Activated CD4-positive, alpha-beta T cell treated with anti-CD3 and anti-CD28 coated beads, Interleukin-2, amount 10 ng/mL, durations not matched to agents 7 days and 5 days (primary cell): Measurements from ENCODE around the gene TXNDC5. TPM values are rescaled to one million over a fixed set of nuclear protein-coding genes. Genes with fewer than 3 reads are reported as not detected.

Source experiments
- CTCF ChIA-PET: fragments of 350-600 bp; sonication (Branson Sonifier 250); formaldehyde crosslinking; loops from one replicate; lab custom pipeline; 2021; ENCODE audit warnings: antibody characterized with exemption; lab: Charles Lee
- POLR2A ChIA-PET: fragments of 350-600 bp; sonication (Branson Sonifier 250); formaldehyde crosslinking; loops from one replicate; lab custom pipeline; 2021; ENCODE audit warnings: antibody characterized with exemption; lab: Charles Lee
- DNase-seq: peaks from one replicate; pipeline ENCODE4 v3.0.0-alpha.2; 2020
- H3K27ac Mint-ChIP-seq: one replicate; pipeline ENCODE4 v1.8.0; 2021; ENCODE audit warnings: mild to moderate bottlenecking, moderate library complexity, mixed read lengths
- H3K27me3 Mint-ChIP-seq: one replicate; pipeline ENCODE4 v1.8.0; 2021; ENCODE audit warnings: mixed read lengths
- H3K36me3 Mint-ChIP-seq: one replicate; pipeline ENCODE4 v1.8.0; 2021; ENCODE audit warnings: low read depth, mixed read lengths
- H3K4me1 Mint-ChIP-seq: one replicate; pipeline ENCODE4 v1.8.0; 2021; ENCODE audit warnings: mixed read lengths
- H3K4me3 Mint-ChIP-seq: one replicate; pipeline ENCODE4 v1.8.0; 2021; ENCODE audit warnings: mild to moderate bottlenecking, moderate library complexity, mixed read lengths
- H3K9me3 Mint-ChIP-seq: one replicate; pipeline ENCODE4 v1.8.0; 2021; ENCODE audit warnings: mixed read lengths
- total RNA-seq, 2 experiments: library from RNA; stranded (reverse); gene quantifications; one replicate each; pipeline ENCODE4 v1.2.3, GENCODE V29; 2021

The TXNDC5 gene
- total RNA-seq, 2 experiments from 2014 or later: 32.5 to 33.2 TPM

DNA sequence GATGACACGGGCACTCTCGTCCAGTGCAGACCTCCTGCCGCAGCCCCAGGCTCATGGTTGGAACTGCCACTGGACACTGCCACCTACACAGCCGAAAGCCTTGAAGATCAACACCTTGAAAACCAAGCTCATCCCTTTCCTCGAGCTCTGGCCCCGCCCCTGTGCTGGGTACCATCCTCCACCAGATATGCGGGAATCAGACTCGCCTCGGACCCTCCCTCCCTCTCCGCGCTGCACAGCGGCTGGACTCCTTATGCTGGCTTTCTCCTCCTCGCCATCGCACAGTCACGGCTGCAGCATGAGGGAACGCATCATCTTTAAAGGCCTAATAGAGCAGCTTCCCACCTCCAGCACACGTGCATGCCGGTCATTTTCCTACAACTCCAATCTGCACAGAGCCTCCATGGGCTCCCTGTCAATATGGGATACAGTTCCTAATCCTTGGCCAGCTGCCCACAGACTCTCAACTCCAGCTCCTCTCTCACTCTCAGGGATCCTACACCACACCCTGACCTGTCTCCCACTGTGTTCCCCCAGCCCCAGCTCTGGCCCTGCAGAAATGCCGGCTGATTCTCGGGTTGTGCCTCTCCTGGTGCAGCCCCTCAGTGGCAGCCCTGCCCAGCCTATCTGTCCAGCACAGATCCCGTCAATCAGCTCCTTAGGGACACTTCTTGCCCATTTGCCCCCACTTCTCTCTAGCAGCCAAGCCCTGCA is 23.2 kb downstream of the TXNDC5 start:
- CTCF ChIA-PET: interaction anchor here (1.1 kb wide), 1 partner anchor 19 kb away, joined by 3 read pairs; no protein-coding TSS in a partner anchor
- POLR2A ChIA-PET: no interaction called here

DNA sequence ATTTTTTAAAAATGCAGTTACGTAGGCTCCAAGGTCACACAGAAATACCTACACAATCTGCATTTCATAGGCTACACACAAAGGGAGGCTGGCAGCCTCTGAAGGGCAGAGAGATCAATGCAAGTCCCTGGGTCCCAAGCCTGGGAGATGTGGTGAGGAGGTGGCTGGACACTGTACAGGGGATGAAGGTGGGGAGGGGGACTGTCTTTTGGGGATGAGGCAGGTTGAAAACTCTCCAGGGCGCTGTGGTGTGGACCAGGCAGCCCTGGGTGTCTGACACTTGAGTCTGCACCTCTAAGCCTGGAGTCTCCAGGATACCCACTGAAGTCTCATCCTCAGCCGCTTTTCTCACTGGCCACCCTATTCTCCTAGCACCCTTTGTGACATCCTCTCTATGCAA is 24.5 kb downstream of the TXNDC5 start:
- ChIA-PET POLR2A (no interaction called here), CTCF (interaction anchor here (1.1 kb wide), 1 partner anchor 17 kb away, joined by 3 read pairs; no protein-coding TSS in a partner anchor)
- Mint-ChIP-seq H3K27me3 (no peaks in the 10 kb centered on the region), H3K27ac (no peak overlapping the region), H3K4me1 (no peaks in the 10 kb centered on the region), H3K9me3 (no peaks in the 10 kb centered on the region), H3K36me3 (peaks cover 60% of the 10 kb centered on the region), H3K4me3 (no peak overlapping the region)
- DNase-seq: no peak

More for the DNA sequence above, 23.2 kb downstream of the TXNDC5 start:
- Mint-ChIP-seq H3K9me3 (no peaks in the 10 kb centered on the region), H3K4me3 (no peak overlapping the region), H3K27me3 (no peaks in the 10 kb centered on the region), H3K4me1 (no peaks in the 10 kb centered on the region), H3K27ac (peak overlapping the region; percentile 81), H3K36me3 (peaks cover 55% of the 10 kb centered on the region)
- DNase-seq: no peak

DNA sequence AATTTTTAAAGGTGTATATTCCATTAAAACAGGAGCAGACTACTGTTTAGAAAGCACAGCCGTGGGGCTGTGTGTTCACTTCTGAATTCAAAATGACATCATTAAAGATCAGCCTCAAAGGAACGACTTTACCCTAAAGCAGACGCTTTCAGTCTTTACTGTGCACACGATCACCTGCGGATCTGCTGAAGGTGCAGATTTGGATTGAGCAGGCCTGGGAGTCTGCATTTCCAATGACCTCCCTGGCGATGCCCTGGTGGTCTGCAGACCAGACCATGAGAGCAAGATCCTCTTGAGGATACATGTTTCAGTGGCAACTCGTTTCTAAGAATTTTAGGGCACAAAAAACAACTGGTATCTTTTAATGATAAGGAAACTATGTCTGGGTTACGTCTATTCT is 27.2 kb downstream of the TXNDC5 start:
- Mint-ChIP-seq H3K4me1 (no peaks in the 10 kb centered on the region), H3K27ac (no peak overlapping the region), H3K27me3 (no peaks in the 10 kb centered on the region), H3K36me3 (peaks cover 54% of the 10 kb centered on the region), H3K9me3 (no peaks in the 10 kb centered on the region), H3K4me3 (no peak overlapping the region)
- DNase-seq: no peak
- ChIA-PET CTCF (no interaction called here), POLR2A (no interaction called here)

DNA sequence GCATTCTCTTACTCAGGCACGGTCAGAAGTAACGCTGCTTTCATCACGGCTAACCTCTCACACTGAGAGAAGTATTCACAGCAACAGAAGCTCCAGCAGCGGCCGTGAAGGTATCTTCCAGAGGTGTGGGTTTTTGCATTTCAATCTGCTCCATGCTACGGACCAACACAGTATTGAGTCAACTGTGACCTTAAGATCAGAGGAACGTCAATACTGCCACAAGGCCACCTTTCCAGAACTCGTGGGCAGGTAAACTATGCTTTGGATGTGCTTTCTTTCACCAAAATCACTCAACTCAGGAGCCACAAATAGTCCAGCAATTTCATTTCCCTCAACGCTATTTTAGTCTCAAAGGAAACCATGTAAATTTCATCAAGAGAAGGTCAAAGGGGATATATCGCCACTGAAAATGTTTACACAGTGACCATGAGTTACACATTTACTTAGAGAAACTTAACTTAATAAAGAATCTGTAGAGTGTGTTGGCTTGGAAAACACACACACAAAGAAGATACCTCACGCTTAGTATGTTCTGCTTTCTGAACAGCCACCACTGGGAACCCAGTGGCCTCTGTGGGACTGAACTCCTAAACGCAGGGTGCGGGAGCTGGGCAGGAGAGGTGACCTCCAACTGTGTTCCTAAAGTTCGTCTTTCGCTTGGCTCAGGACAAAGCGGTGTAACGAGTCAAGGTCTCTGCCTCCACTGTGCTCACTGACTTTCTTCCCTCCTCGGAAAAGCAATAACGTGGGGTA is 27.9 kb downstream of the TXNDC5 start:
- POLR2A ChIA-PET: no interaction called here
- Mint-ChIP-seq H3K36me3 (peaks cover 49% of the 10 kb centered on the region), H3K4me1 (no peaks in the 10 kb centered on the region), H3K4me3 (no peak overlapping the region), H3K27ac (no peak overlapping the region), H3K27me3 (no peaks in the 10 kb centered on the region), H3K9me3 (no peaks in the 10 kb centered on the region)
- DNase-seq: no peak
- CTCF ChIA-PET: no interaction called here

DNA sequence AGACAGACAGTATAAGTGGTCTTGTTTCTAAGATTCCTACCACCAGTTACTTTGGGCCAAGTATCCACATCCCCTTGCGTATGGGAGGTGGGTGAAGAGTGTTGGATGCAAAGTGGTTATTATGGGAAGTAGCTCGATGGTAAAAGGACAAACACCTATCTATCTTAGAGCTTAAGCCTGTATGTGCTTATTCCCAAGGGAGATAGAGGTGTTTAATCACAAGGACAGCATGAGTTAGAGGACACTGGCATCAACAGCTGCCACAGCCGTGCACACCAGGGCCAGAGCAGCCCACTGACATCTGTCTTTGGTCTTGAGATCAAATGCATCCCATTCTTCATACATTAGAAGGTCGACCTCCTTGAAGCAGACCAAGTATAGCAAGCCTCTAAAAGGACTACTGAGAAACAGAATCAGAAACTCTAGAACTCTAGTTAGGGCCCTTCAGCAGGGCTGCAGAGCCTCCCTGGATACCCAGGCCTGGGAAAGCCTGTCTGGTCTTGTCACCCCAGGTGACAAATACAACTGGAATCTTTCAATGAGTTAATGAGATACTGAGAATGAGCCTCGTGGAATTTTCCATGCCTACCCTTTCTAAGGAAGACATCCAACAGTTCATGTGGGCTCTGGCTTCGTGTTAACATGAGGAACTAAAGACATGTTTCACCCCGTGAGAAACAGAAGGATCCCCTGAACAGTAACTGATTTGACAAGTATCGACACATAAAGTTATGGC is 28.7 kb downstream of the TXNDC5 start:
- Mint-ChIP-seq H3K27me3 (no peaks in the 10 kb centered on the region), H3K4me3 (no peak overlapping the region), H3K36me3 (peaks cover 46% of the 10 kb centered on the region), H3K9me3 (no peaks in the 10 kb centered on the region), H3K4me1 (no peaks in the 10 kb centered on the region), H3K27ac (no peak overlapping the region)
- ChIA-PET CTCF (no interaction called here), POLR2A (no interaction called here)
- no peak for DNase-seq

DNA sequence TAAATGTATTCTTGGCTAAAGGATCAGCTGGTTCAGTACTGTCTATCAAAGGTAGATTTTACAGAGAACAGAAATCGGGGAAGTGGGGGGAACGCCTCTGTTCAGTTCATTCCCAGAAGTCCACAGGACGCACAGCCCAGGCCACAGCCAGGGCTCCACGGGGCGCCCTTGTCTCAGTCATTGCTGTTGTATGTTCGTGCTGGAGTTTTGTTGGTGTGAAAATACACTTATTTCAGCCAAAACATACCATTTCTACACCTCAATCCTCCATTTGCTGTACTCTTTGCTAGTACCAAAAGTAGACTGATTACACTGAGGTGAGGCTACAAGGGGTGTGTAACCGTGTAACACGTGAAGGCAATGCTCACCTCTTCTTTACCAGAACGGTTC is 29.9 kb downstream of the TXNDC5 start:
- Mint-ChIP-seq H3K4me3 (no peak overlapping the region), H3K9me3 (no peaks in the 10 kb centered on the region), H3K27ac (no peak overlapping the region), H3K27me3 (no peaks in the 10 kb centered on the region), H3K4me1 (no peaks in the 10 kb centered on the region), H3K36me3 (peaks cover 35% of the 10 kb centered on the region)
- POLR2A ChIA-PET: no interaction called here
- CTCF ChIA-PET: no interaction called here
- DNase-seq: no peak

DNA sequence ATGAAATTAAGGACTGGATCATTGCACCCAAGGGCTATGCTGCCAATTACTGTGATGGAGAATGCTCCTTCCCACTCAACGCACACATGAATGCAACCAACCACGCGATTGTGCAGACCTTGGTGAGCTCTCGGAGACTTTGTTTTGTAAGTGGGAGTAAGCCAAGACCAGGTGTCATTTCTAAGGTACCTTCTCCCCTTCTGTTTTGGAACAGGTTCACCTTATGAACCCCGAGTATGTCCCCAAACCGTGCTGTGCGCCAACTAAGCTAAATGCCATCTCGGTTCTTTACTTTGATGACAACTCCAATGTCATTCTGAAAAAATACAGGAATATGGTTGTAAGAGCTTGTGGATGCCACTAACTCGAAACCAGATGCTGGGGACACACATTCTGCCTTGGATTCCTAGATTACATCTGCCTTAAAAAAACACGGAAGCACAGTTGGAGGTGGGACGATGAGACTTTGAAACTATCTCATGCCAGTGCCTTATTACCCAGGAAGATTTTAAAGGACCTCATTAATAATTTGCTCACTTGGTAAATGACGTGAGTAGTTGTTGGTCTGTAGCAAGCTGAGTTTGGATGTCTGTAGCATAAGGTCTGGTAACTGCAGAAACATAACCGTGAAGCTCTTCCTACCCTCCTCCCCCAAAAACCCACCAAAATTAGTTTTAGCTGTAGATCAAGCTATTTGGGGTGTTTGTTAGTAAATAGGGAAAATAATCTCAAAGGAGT is 30.4 kb downstream of the TXNDC5 start:
- no peak overlapping the region for H3K4me3 Mint-ChIP-seq
- no peaks in the 10 kb centered on the region for H3K27me3 Mint-ChIP-seq
- CTCF ChIA-PET: no interaction called here
- POLR2A ChIA-PET: no interaction called here
- no peaks in the 10 kb centered on the region for H3K4me1 Mint-ChIP-seq
- no peaks in the 10 kb centered on the region for H3K9me3 Mint-ChIP-seq
- DNase-seq: no peak
- no peak overlapping the region for H3K27ac Mint-ChIP-seq
- H3K36me3 Mint-ChIP-seq: peaks cover 31% of the 10 kb centered on the region

DNA sequence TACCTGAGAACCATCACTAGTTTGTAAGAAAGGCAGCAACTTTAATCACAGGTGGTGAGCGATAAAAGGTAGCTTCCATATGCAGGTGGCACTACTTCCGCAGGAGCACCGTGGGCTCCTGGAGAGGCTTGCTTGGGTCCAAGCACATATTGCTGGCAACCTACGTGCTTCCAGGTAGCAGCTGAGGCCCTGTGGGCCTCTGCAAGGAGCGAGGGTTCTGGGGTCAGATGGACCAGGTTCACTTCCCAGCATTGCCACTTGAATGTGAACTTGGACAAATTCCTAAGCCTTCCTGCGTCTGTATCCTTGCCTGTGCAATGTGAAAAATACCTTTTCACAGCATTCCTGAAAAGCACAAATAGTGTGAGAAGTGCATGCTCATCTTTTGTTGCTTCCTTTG is 31.0 kb downstream of the TXNDC5 start:
- ChIA-PET CTCF (no interaction called here), POLR2A (no interaction called here)
- H3K4me3 Mint-ChIP-seq: no peak overlapping the region
- no peaks in the 10 kb centered on the region for H3K9me3 Mint-ChIP-seq
- DNase-seq: no peak
- H3K4me1 Mint-ChIP-seq: no peaks in the 10 kb centered on the region
- H3K36me3 Mint-ChIP-seq: peaks cover 27% of the 10 kb centered on the region
- no peaks in the 10 kb centered on the region for H3K27me3 Mint-ChIP-seq
- no peak overlapping the region for H3K27ac Mint-ChIP-seq

DNA sequence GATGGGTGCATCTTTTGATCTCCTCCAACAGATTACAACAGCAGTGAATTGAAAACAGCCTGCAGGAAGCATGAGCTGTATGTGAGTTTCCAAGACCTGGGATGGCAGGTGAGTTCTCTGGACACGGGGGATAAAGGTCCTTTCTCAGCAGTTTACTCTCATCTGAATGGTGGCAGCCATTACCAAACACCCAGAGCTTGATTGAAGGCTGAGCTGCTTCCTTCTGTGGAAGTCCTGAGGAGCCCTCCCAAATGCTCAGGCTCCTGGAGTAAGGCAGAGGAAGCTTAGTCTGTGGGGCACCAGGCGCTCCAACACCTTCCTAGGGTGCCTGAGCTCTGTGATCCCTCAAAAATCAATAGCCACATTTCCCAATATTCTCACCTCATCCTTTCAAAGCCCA is 31.5 kb downstream of the TXNDC5 start:
- Mint-ChIP-seq H3K27ac (no peak overlapping the region), H3K4me1 (no peaks in the 10 kb centered on the region), H3K4me3 (no peak overlapping the region), H3K27me3 (no peaks in the 10 kb centered on the region), H3K36me3 (peaks cover 22% of the 10 kb centered on the region), H3K9me3 (no peaks in the 10 kb centered on the region)
- no peak for DNase-seq
- ChIA-PET POLR2A (no interaction called here), CTCF (no interaction called here)

DNA sequence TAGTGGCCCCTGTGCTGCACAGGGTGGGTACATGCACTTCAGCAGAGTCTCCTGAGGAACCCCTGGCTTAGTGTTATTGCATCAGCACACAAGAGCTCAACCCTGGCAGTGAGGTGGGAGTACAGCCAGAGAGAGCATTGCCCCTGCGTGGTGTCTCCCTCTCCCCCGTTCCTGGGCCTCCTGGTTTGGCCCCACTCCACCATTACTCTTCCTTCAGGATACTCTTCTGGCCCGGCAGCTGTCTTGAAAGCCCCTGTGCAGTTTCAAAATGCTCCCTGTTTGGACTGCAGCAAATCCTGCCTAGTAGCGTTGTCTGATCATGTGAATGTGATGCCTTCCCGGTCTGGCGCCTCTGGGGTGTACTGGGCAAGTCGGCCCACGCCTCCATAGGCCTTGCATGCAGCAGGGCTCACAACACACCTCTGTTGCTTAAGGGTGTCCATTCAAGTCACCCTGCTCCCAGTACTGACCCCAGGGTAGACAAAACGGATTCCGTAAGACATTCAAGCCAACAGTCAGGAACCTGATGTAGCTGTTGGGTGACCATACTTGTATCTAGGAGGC is 32.1 kb downstream of the TXNDC5 start:
- Mint-ChIP-seq H3K27ac (no peak overlapping the region), H3K9me3 (peaks cover 6% of the 10 kb centered on the region), H3K4me1 (no peaks in the 10 kb centered on the region), H3K4me3 (no peak overlapping the region), H3K36me3 (peaks cover 16% of the 10 kb centered on the region), H3K27me3 (no peaks in the 10 kb centered on the region)
- DNase-seq: no peak
- POLR2A ChIA-PET: no interaction called here
- CTCF ChIA-PET: no interaction called here

DNA sequence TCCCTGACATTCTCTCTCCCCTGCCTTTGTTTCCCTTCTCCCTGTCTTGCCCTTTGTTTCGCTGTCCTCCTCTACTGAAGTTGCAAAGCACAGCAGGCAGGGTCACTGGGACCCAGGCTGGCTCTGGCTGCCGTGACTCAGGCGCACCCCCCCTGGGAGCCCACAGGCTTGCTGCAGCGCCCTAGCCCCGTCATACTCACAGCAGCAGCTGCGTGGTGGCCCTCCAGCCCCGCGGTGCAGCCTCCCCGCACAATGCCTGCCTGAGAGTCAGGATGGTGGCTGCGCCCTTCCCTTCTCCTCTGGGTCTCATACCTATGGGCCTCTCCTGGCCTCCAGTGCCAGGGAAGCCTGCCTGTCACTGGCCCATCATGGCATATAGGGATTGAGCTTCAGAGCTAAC is 41.7 kb downstream of the TXNDC5 start:
- no peak overlapping the region for H3K4me3 Mint-ChIP-seq
- H3K27me3 Mint-ChIP-seq: peaks cover 6% of the 10 kb centered on the region
- no peaks in the 10 kb centered on the region for H3K36me3 Mint-ChIP-seq
- DNase-seq: no peak
- peaks cover 10% of the 10 kb centered on the region for H3K9me3 Mint-ChIP-seq
- H3K4me1 Mint-ChIP-seq: no peaks in the 10 kb centered on the region
- ChIA-PET POLR2A (no interaction called here), CTCF (interaction anchor here (0.7 kb wide), 1 partner anchor 18 kb away, joined by 3 read pairs; no protein-coding TSS in a partner anchor)
- no peak overlapping the region for H3K27ac Mint-ChIP-seq

DNA sequence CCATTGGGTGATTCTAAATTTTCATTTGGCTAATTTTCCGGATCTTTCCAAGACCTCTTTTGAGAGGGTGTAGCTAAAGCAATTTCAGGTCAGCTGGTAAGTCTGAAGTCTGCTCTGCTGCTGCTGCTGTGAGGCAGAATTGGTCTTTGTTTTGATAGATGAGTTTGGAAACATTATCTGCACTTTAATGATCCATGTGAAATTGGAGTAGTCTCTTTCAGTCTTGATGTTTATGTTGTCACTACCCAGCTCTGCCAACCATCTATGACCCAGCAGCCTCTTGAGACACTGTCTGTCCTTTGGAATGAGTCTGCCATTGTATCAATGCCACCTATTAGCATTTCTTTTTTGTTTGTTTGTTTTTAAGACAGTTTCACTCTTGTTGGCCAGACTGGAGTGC is 44.1 kb downstream of the TXNDC5 start:
- Mint-ChIP-seq H3K4me3 (no peak overlapping the region), H3K27me3 (peaks cover 6% of the 10 kb centered on the region), H3K9me3 (no peaks in the 10 kb centered on the region), H3K36me3 (no peaks in the 10 kb centered on the region), H3K4me1 (no peaks in the 10 kb centered on the region), H3K27ac (no peak overlapping the region)
- ChIA-PET POLR2A (no interaction called here), CTCF (interaction anchor here (0.5 kb wide), 1 partner anchor 27 kb away, joined by 4 read pairs; no protein-coding TSS in a partner anchor)
- DNase-seq: no peak
